Mammary epithelial cell (primary cell): ENCODE results near the gene CD81.
"Not testable (repeated sequence)": the region's sequence is repeated elsewhere in the genome, so short reads cannot be mapped to it uniquely, and the experiment has no call there.

Experiments used
- EZH2 ChIP-seq: IDR thresholded peaks from 2 replicates; pipeline ENCODE4 v1.6.1; 2012; ENCODE audit warnings: low read length, inconsistent platforms, borderline replicate concordance
- TF ChIP-seq, protein P1 (sequence below), 2 donors: IDR thresholded peaks in 1 of 2; conservative IDR thresholded peaks in 1 of 2; 2 replicates each; pipeline ENCODE4 v1.5.1; 2011 to 2012; ENCODE audit warnings: inconsistent platforms in 2 of 2, low read length in 2 of 2, mild to moderate bottlenecking in 2 of 2, control low read depth in 1 of 2, low read depth in 1 of 2; ENCODE audit not compliant: insufficient read depth in 1 of 2; ENCODE audit errors: extremely low read depth in 1 of 2

DNA sequence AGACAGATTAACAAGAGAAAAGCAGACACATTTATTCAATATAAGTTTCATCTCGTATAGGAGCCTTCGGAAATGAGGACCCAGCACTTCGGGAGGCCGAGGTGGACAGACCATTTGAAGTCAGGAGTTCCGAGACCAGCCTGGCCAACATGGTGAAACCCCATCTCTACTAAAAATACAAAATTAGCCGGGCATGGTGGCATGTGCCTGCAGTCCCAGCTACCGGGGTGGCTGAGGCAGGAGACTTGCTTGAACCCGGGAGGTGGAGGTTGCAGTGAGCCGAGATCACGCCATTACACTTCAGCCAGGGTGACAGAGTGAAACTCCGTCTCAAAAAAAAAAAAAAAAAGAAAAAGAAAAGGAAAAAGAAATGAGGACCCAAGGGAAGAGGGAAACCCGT is 12.7 kb upstream of the CD81 start:
- TF ChIP-seq, protein P1, sequence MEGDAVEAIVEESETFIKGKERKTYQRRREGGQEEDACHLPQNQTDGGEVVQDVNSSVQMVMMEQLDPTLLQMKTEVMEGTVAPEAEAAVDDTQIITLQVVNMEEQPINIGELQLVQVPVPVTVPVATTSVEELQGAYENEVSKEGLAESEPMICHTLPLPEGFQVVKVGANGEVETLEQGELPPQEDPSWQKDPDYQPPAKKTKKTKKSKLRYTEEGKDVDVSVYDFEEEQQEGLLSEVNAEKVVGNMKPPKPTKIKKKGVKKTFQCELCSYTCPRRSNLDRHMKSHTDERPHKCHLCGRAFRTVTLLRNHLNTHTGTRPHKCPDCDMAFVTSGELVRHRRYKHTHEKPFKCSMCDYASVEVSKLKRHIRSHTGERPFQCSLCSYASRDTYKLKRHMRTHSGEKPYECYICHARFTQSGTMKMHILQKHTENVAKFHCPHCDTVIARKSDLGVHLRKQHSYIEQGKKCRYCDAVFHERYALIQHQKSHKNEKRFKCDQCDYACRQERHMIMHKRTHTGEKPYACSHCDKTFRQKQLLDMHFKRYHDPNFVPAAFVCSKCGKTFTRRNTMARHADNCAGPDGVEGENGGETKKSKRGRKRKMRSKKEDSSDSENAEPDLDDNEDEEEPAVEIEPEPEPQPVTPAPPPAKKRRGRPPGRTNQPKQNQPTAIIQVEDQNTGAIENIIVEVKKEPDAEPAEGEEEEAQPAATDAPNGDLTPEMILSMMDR (conservative IDR thresholded peaks at IDR 0.05 in 1 of 2, IDR thresholded peaks at IDR 0.05 in 1 of 2; ENCODE audit: extremely low read depth in 1 of 2, insufficient read depth in 1 of 2, low read depth in 1 of 2, low read length in 2 of 2): not testable (repeated sequence)
- TF ChIP-seq EZH2: not testable (repeated sequence)
